Urinary bladder (tissue), 4 donors: ENCODE data around the gene ZNF664. TPM values are rescaled to one million over a fixed set of nuclear protein-coding genes. Genes with fewer than 3 reads are reported as not detected.

ENCODE experiments used
- DNase-seq: peaks from one replicate; pipeline ENCODE4 v3.0.0-alpha.2; 2015; ENCODE audit errors: extremely low spot score
- H3K27ac ChIP-seq: one replicate; pipeline ENCODE4 v1.5.1; 2013; ENCODE audit warnings: low read depth, mild to moderate bottlenecking, moderate library complexity
- H3K36me3 ChIP-seq: one replicate; pipeline ENCODE4 v1.6.1; 2013; ENCODE audit warnings: mild to moderate bottlenecking, moderate library complexity; ENCODE audit not compliant: insufficient read depth
- H3K4me1 ChIP-seq: one replicate; pipeline ENCODE4 v1.6.1; 2013; ENCODE audit warnings: mild to moderate bottlenecking, moderate library complexity; ENCODE audit not compliant: insufficient read depth
- H3K4me3 ChIP-seq: one replicate; pipeline ENCODE4 v1.5.1; 2013; ENCODE audit warnings: low read depth, low read length
- WGBS: extraction: QIAGEN DNeasy Blood & Tissue Kit; methylation state at CpG from one replicate; pipeline ENCODE4 v1.1.7; 2013; 5-methylcytosine and 5-hydroxymethylcytosine counted together
- polyA plus RNA-seq: library from polyadenylated mRNA; stranded (reverse); fragments of 200-250 nt; gene quantifications from one replicate; pipeline ENCODE4 v1.2.3, GENCODE V29; 2013
- total RNA-seq: library from RNA; depleted of rRNA; stranded (reverse); fragments of >200 nt; gene quantifications from one replicate; pipeline ENCODE4 v1.2.3, GENCODE V29; 2014
- donor health status: healthy with polysubstance abuse.
- donor health status: healthy.

ZNF664 gene
- total and polyA plus RNA-seq, 2 donors: 45.7 to 71.6 TPM

GRCh38 chr12:123995023-123995748 is 22.2 kb downstream of the ZNF664 start:
- DNase-seq: no peak
- Histone ChIP-seq H3K4me3 (no peak overlapping the region), H3K4me1 (no peaks in the 10 kb centered on the region), H3K36me3 (peaks cover under 1% of the 10 kb centered on the region), H3K27ac (no peak overlapping the region)
- 82% methylated on average over 7 of the region's 7 CpGs for WGBS

DNA sequence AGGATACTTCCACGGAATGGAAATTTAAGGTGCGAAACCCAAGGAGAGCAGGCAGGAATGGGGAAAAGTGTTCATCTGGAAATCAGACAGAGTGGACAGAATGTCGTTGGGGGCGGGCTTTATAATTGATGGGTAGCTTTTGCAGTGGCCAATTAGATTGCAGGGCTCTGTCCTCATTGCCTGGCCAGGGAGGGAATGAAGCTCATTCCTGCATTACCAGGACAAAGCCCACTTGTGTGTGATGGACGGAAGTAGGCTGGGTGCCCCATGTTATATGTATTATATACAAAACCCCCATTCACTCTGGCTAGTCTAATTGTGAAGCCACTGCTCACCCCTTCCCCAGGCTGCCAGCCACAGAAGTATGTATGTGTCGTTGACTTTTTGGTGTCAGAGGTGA is 23.6 kb downstream of the ZNF664 start:
- Histone ChIP-seq H3K27ac (no peak overlapping the region), H3K4me1 (no peaks in the 10 kb centered on the region), H3K4me3 (no peak overlapping the region), H3K36me3 (peaks cover 2% of the 10 kb centered on the region)
- DNase-seq: no peak
- 82% methylated on average over 6 of the region's 6 CpGs for WGBS

DNA sequence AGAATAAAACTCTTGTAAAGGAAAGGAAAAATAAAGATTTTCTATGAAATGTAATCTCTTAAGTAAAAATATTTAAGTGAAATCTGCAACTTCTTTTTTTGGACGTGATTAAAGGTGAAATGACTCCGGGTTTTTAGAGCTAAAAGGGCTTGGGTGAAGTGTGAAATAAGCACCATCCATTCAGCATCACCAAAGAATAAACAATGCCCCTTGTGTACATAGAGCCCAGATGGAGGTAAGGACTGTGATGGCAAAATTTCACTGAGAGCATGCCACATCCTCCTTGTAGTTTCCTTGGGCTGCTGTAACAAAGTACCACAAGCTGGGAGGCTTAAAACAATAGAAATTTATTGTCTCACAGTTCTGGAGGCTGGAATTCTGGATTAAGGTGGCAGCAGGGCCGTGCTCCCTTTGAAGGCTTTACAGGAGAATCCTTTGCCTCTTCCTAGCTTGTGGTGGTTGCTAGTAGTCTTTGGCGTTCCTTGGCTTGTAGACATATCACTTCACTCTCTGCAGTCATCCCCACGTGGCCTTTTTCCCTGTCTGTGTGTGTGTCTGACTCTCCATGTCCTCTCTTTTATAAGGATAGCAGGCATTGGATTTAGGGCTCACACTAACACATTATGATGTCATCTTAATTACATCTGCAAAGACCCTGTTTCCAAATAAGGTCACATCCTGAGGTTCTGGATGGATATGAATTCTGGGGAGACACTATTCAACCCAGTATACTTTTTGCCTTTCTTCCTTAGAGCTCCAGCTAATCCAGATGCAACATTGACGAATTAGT is 24.2 kb downstream of the ZNF664 start:
- no peak for DNase-seq
- H3K4me1 ChIP-seq: no peaks in the 10 kb centered on the region
- 67% methylated on average over 6 of the region's 6 CpGs for WGBS
- H3K36me3 ChIP-seq: peaks cover 2% of the 10 kb centered on the region
- H3K27ac ChIP-seq: no peak overlapping the region
- H3K4me3 ChIP-seq: no peak overlapping the region

- DNase-seq: no peak
- no peak overlapping the region for H3K27ac ChIP-seq
- H3K4me1 ChIP-seq: no peaks in the 10 kb centered on the region
- 46% methylated on average over 5 of the region's 5 CpGs for WGBS
- no peak overlapping the region for H3K4me3 ChIP-seq
- peaks cover 2% of the 10 kb centered on the region for H3K36me3 ChIP-seq
Measured at GRCh38 chr12:123997908-123998307, 24.9 kb downstream of the ZNF664 start.

DNA sequence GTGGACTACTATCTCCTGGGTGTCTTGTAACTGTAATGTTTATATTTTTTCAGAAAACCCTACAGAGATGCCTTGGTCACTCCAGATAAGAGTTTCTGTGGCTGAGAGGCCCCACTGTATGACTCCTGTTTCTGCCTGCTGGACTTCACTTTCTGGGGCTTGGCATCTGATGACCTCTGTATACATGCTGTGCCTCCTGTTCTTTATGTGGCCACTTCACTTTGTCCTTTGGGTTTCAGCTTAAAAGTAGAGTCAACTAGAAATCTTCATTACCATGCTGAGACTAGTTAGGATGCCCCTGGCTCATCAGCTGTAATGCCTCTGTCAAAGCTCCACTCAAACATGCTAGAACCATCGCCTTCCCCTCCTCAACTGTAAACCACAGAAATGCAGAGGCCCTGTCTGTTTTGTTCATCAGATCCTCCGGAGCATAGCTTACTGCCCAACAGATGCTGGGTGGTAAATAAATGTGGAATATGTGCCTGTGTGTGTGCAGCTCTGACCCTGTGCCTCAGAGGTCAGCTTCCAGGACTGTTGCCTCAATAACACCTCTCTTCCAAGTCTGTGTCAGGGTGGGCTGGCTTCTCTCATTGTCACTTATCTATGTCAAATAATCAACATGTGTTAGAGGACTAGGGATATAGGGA is 25.5 kb downstream of the ZNF664 start:
- no peaks in the 10 kb centered on the region for H3K4me1 ChIP-seq
- no peak overlapping the region for H3K27ac ChIP-seq
- no peak overlapping the region for H3K4me3 ChIP-seq
- DNase-seq: no peak
- WGBS: 58% methylated on average over 2 of the region's 2 CpGs
- peaks cover 2% of the 10 kb centered on the region for H3K36me3 ChIP-seq

- Histone ChIP-seq H3K4me1 (no peaks in the 10 kb centered on the region), H3K27ac (no peak overlapping the region), H3K4me3 (no peak overlapping the region), H3K36me3 (peaks cover 2% of the 10 kb centered on the region)
- WGBS: 60% methylated on average over 2 of the region's 2 CpGs
- no peak for DNase-seq
Measured at GRCh38 chr12:123998991-123999359, 26.0 kb downstream of the ZNF664 start.

GRCh38 chr12:124000111-124000510 is 27.1 kb downstream of the ZNF664 start:
- Histone ChIP-seq H3K4me3 (no peak overlapping the region), H3K36me3 (peaks cover 2% of the 10 kb centered on the region), H3K27ac (no peak overlapping the region), H3K4me1 (no peaks in the 10 kb centered on the region)
- WGBS: 92% methylated on average over 5 of the region's 5 CpGs
- no peak for DNase-seq

- no peak for DNase-seq
- WGBS: 82% methylated on average over 7 of the region's 7 CpGs
- H3K27ac ChIP-seq: no peak overlapping the region
- H3K36me3 ChIP-seq: peaks cover 2% of the 10 kb centered on the region
- no peak overlapping the region for H3K4me3 ChIP-seq
- no peaks in the 10 kb centered on the region for H3K4me1 ChIP-seq
Measured at GRCh38 chr12:124001343-124001742, 28.3 kb downstream of the ZNF664 start.

DNA sequence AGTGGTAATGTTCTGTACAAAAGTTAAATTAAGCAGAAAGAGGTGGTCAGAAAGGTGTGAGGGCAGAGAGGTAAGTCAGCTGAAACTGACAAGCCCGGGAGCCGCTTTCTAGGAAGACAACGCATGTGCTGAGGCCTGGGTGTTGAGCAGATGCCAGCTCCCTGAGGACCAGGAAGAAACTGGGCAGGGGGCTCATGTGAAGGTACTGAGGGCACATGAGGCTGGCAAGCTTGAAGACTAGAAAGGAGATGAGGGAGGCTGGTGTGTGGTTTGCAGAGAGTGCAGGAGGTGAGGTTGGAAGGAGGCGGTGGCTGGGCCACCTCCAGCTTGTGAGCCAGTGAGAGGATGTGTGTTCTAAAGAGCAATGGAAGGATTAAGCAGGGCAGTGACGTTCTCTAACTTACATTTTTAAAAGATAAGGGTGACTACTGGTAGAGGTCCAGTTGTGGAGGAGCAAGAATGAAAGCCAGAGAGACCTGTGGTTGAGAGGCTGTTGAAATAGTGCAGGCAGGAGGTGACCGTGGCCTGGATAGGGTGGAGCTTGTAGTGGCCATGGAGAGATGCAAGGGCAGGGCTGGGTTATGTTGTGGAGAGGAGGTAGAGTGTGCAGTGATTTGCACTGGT is 29.1 kb downstream of the ZNF664 start:
- WGBS: 88% methylated on average over 6 of the region's 6 CpGs
- no peak overlapping the region for H3K4me3 ChIP-seq
- no peaks in the 10 kb centered on the region for H3K4me1 ChIP-seq
- H3K36me3 ChIP-seq: peaks cover 2% of the 10 kb centered on the region
- no peak overlapping the region for H3K27ac ChIP-seq
- no peak for DNase-seq

- 87% methylated on average over 2 of the region's 2 CpGs for WGBS
- Histone ChIP-seq H3K27ac (no peak overlapping the region), H3K36me3 (peaks cover 2% of the 10 kb centered on the region), H3K4me1 (no peaks in the 10 kb centered on the region), H3K4me3 (no peak overlapping the region)
- DNase-seq: no peak
Measured at GRCh38 chr12:124002654-124003053, 29.6 kb downstream of the ZNF664 start.

- 90% methylated on average over 9 of the region's 9 CpGs for WGBS
- no peak for DNase-seq
Measured at GRCh38 chr12:124004233-124004875, 31.3 kb downstream of the ZNF664 start.

GRCh38 chr12:124006085-124006845 is 33.2 kb downstream of the ZNF664 start:
- Histone ChIP-seq H3K4me3 (no peak overlapping the region), H3K27ac (no peak overlapping the region), H3K4me1 (no peaks in the 10 kb centered on the region), H3K36me3 (no peaks in the 10 kb centered on the region)
- DNase-seq: no peak
- WGBS: 78% methylated on average over 11 of the region's 11 CpGs

More at GRCh38 chr12:124004233-124004875, 31.3 kb downstream of the ZNF664 start:
- peaks cover 2% of the 10 kb centered on the region for H3K36me3 ChIP-seq
- no peaks in the 10 kb centered on the region for H3K4me1 ChIP-seq
- no peak overlapping the region for H3K4me3 ChIP-seq
- H3K27ac ChIP-seq: no peak overlapping the region
